ENCODE measurements around the gene GUCA2A.

GUCA2A gene

GRCh38 chr1:42128964-42129363 is 35.6 kb downstream of the GUCA2A start:
- no peak for DNase-seq

GRCh38 chr1:42128499-42128898 is 36.0 kb downstream of the GUCA2A start:
- no peak for DNase-seq

- no peak for DNase-seq
Observed at GRCh38 chr1:42127767-42128166, 36.8 kb downstream of the GUCA2A start.

GRCh38 chr1:42125552-42125951 is 39.0 kb downstream of the GUCA2A start:
- no peak for DNase-seq

GRCh38 chr1:42122408-42122807 is 42.1 kb downstream of the GUCA2A start:
- DNase-seq = no peak

GRCh38 chr1:42118125-42118524 is 46.4 kb downstream of the GUCA2A start:
- no peak for DNase-seq

- DNase-seq = no peak
Observed at GRCh38 chr1:42117214-42117613, 47.3 kb downstream of the GUCA2A start.

- no peak for DNase-seq
Observed at GRCh38 chr1:42114229-42114628, 50.3 kb downstream of the GUCA2A start.

Measured in activated T-cell treated with anti-CD3 and anti-CD28 coated beads, Interleukin-2, amount 50 U/mL, for 1 hour (primary cell).